ENCODE data around the gene TBCC.

The TBCC gene

GRCh38 chr6:42748203-42748898 is 2.4 kb upstream of the TBCC start:
- TF ChIP-seq SIN3A (IDR thresholded peaks at IDR 0.05; ENCODE audit: borderline replicate concordance, insufficient read depth, low read length) (no peak), POLR2AphosphoS5 (IDR thresholded peaks at IDR 0.05; ENCODE audit: low read depth, low read length) (no peak), REST (IDR thresholded peaks at IDR 0.05; ENCODE audit: insufficient read depth in 1 of 2, low read depth in 2 of 2, low read length in 2 of 2) (no peak), FOXP2 (optimal IDR thresholded peaks at IDR 0.05; ENCODE audit: borderline replicate concordance, extremely low read depth, extremely low read length, insufficient read depth) (no peak), TAF1 (IDR thresholded peaks at IDR 0.05; ENCODE audit: borderline replicate concordance, insufficient read depth, low read length) (no peak)

- TF ChIP-seq POLR2AphosphoS5 (IDR thresholded peaks at IDR 0.05; ENCODE audit: low read depth, low read length) (peak; percentile 93), REST (IDR thresholded peaks at IDR 0.05; ENCODE audit: insufficient read depth in 1 of 2, low read depth in 2 of 2, low read length in 2 of 2) (peak in 1 of 2 experiments; percentile 10; a peak in 1 of 4 replicates), FOXP2 (optimal IDR thresholded peaks at IDR 0.05; ENCODE audit: borderline replicate concordance, extremely low read depth, extremely low read length, insufficient read depth) (peak; percentile 43), TAF1 (IDR thresholded peaks at IDR 0.05; ENCODE audit: borderline replicate concordance, insufficient read depth, low read length) (peak; percentile 69; the same call in 1 of the 2 replicates), SIN3A (IDR thresholded peaks at IDR 0.05; ENCODE audit: borderline replicate concordance, insufficient read depth, low read length) (no peak)
Measured at GRCh38 chr6:42746463-42747391, 824 bp upstream of the TBCC start.

- TF ChIP-seq TAF1 (IDR thresholded peaks at IDR 0.05; ENCODE audit: borderline replicate concordance, insufficient read depth, low read length) (0 out of 2 replicates have a peak, but pooled peaks have one; percentile 17), POLR2AphosphoS5 (IDR thresholded peaks at IDR 0.05; ENCODE audit: low read depth, low read length) (no peak), REST (IDR thresholded peaks at IDR 0.05; ENCODE audit: insufficient read depth in 1 of 2, low read depth in 2 of 2, low read length in 2 of 2) (no peak), FOXP2 (optimal IDR thresholded peaks at IDR 0.05; ENCODE audit: borderline replicate concordance, extremely low read depth, extremely low read length, insufficient read depth) (no peak), SIN3A (IDR thresholded peaks at IDR 0.05; ENCODE audit: borderline replicate concordance, insufficient read depth, low read length) (0 out of 2 replicates have a peak, but pooled peaks have one; percentile 51)
Measured at GRCh38 chr6:42745083-42745639, 742 bp downstream of the TBCC start.

GRCh38 chr6:42744351-42744893 is 1.5 kb downstream of the TBCC start:
- TF ChIP-seq SIN3A (IDR thresholded peaks at IDR 0.05; ENCODE audit: borderline replicate concordance, insufficient read depth, low read length): no peak
- TF ChIP-seq FOXP2 (optimal IDR thresholded peaks at IDR 0.05; ENCODE audit: borderline replicate concordance, extremely low read depth, extremely low read length, insufficient read depth): no peak
- TF ChIP-seq REST (IDR thresholded peaks at IDR 0.05; ENCODE audit: insufficient read depth in 1 of 2, low read depth in 2 of 2, low read length in 2 of 2): no peak
- TF ChIP-seq POLR2AphosphoS5 (IDR thresholded peaks at IDR 0.05; ENCODE audit: low read depth, low read length): no peak
- TF ChIP-seq TAF1 (IDR thresholded peaks at IDR 0.05; ENCODE audit: borderline replicate concordance, insufficient read depth, low read length): no peak

All from PFSK-1 (cell line).